SK-N-SH treated with all-trans-retinoic acid at 6 μM for 48 hours (cell line): ENCODE measurements around the gene HMCN2.

Experiments
- ATAC-seq: fragments of 200-7000 bp; cut with Tn5 transposase; 3 replicates; pipeline ENCODE4 v1.9.1; 2020; ENCODE audit warnings: mild to moderate bottlenecking, moderate library complexity
- ARNTL ChIP-seq: fragments of 450-650 bp; formaldehyde crosslinking; IDR thresholded peaks from 2 replicates; pipeline ENCODE4 v1.5.0; 2020; ENCODE audit warnings: low read depth, mild to moderate bottlenecking, moderate library complexity, borderline replicate concordance
- CSDC2 ChIP-seq: fragments of 250-450 bp; sonication (Bioruptor Pico); IDR thresholded peaks from 2 replicates; pipeline ENCODE4 v1.5.0; 2020; ENCODE audit warnings: mild to moderate bottlenecking, moderate library complexity
- ESRRG ChIP-seq: fragments of 250-450 bp; sonication (Bioruptor Pico); IDR thresholded peaks from 2 replicates; pipeline ENCODE4 v1.6.1; 2021; ENCODE audit warnings: mild to moderate bottlenecking
- GLIS3 ChIP-seq: fragments of 250-450 bp; sonication (Bioruptor Pico); IDR thresholded peaks from 2 replicates; pipeline ENCODE4 v1.5.0; 2020; ENCODE audit warnings: mild to moderate bottlenecking, moderate library complexity
- ISL1 ChIP-seq: fragments of 250-450 bp; sonication (Bioruptor Pico); IDR thresholded peaks from 2 replicates; pipeline ENCODE4 v2.1.2; 2022; ENCODE audit warnings: mild to moderate bottlenecking, moderate library complexity
- OSR1 ChIP-seq: fragments of 250-450 bp; sonication (Bioruptor Pico); IDR thresholded peaks from 2 replicates; pipeline ENCODE4 v1.8.0; 2022; ENCODE audit warnings: moderate library complexity, mild to moderate bottlenecking, inconsistent platforms
- POU6F1 ChIP-seq: fragments of 250-450 bp; sonication (Bioruptor Pico); IDR thresholded peaks from 2 replicates; pipeline ENCODE4 v1.8.0; 2021; ENCODE audit warnings: low read depth, mild to moderate bottlenecking, moderate library complexity, borderline replicate concordance
- PPARA ChIP-seq: fragments of 250-450 bp; sonication (Bioruptor Pico); IDR thresholded peaks from 2 replicates; pipeline ENCODE4 v1.5.0; 2020; ENCODE audit warnings: mild to moderate bottlenecking, borderline replicate concordance
- RARB ChIP-seq: fragments of 250-450 bp; sonication (Bioruptor Pico); IDR thresholded peaks from 2 replicates; pipeline ENCODE4 v1.8.0; 2021; ENCODE audit warnings: mild to moderate bottlenecking, moderate library complexity
- SNAI2 ChIP-seq: fragments of 250-450 bp; sonication (Bioruptor Pico); IDR thresholded peaks from 2 replicates; pipeline ENCODE4 v1.5.0; 2020; ENCODE audit warnings: mild to moderate bottlenecking, moderate library complexity
- TCF4 ChIP-seq: fragments of 250-450 bp; sonication (Bioruptor Pico); IDR thresholded peaks from 2 replicates; pipeline ENCODE4 v1.8.0; 2021; ENCODE audit warnings: mild to moderate bottlenecking, moderate library complexity, borderline replicate concordance
- TOX ChIP-seq: fragments of 250-450 bp; sonication (Bioruptor Pico); IDR thresholded peaks from 2 replicates; pipeline ENCODE4 v1.8.0; 2021; ENCODE audit warnings: mild to moderate bottlenecking, moderate library complexity, borderline replicate concordance
- TSHZ2 ChIP-seq: fragments of 250-450 bp; sonication (Bioruptor Pico); IDR thresholded peaks from 2 replicates; pipeline ENCODE4 v1.5.0; 2020; ENCODE audit warnings: mild to moderate bottlenecking, moderate library complexity
- ZC3H10 ChIP-seq: fragments of 250-450 bp; sonication (Bioruptor Pico); IDR thresholded peaks from 2 replicates; pipeline ENCODE4 v1.5.1; 2021; ENCODE audit warnings: mild to moderate bottlenecking, moderate library complexity
- ZFP3 ChIP-seq: fragments of 250-450 bp; sonication (Bioruptor Pico); IDR thresholded peaks from 2 replicates; pipeline ENCODE4 v1.5.0; 2020; ENCODE audit warnings: mild to moderate bottlenecking, moderate library complexity
- ZFP30 ChIP-seq: fragments of 450-650 bp; formaldehyde crosslinking; IDR thresholded peaks from 2 replicates; pipeline ENCODE4 v1.5.0; 2022; ENCODE audit warnings: mild to moderate bottlenecking, moderate library complexity
- ZNF565 ChIP-seq: fragments of 450-650 bp; formaldehyde crosslinking; conservative IDR thresholded peaks from 2 replicates; pipeline ENCODE4 v1.5.0; 2020; ENCODE audit warnings: low read depth, mild to moderate bottlenecking, moderate library complexity
- ZNF70 ChIP-seq: fragments of 450-650 bp; formaldehyde crosslinking; IDR thresholded peaks from 2 replicates; pipeline ENCODE4 v1.5.0; 2020; ENCODE audit warnings: mild to moderate bottlenecking, moderate library complexity
- ZNF8 ChIP-seq: fragments of 450-650 bp; formaldehyde crosslinking; IDR thresholded peaks from 2 replicates; pipeline ENCODE4 v1.5.0; 2020; ENCODE audit warnings: mild to moderate bottlenecking, moderate library complexity
- TF ChIP-seq, protein P1 (sequence below): fragments of 250-450 bp; sonication (Bioruptor Pico); IDR thresholded peaks from 2 replicates; pipeline ENCODE4 v1.8.0; 2020; ENCODE audit warnings: mild to moderate bottlenecking, moderate library complexity, borderline replicate concordance
- TF ChIP-seq, protein P2 (sequence below): fragments of 250-450 bp; sonication (Bioruptor Pico); IDR thresholded peaks from 2 replicates; pipeline ENCODE4 v1.5.1; 2021; ENCODE audit warnings: mild to moderate bottlenecking, moderate library complexity
- TF ChIP-seq, protein P3 (sequence below): fragments of 250-450 bp; sonication (Bioruptor Pico); IDR thresholded peaks from 2 replicates; pipeline ENCODE4 v1.5.1; 2020; ENCODE audit warnings: low read depth, mild to moderate bottlenecking, moderate library complexity

The HMCN2 gene

DNA sequence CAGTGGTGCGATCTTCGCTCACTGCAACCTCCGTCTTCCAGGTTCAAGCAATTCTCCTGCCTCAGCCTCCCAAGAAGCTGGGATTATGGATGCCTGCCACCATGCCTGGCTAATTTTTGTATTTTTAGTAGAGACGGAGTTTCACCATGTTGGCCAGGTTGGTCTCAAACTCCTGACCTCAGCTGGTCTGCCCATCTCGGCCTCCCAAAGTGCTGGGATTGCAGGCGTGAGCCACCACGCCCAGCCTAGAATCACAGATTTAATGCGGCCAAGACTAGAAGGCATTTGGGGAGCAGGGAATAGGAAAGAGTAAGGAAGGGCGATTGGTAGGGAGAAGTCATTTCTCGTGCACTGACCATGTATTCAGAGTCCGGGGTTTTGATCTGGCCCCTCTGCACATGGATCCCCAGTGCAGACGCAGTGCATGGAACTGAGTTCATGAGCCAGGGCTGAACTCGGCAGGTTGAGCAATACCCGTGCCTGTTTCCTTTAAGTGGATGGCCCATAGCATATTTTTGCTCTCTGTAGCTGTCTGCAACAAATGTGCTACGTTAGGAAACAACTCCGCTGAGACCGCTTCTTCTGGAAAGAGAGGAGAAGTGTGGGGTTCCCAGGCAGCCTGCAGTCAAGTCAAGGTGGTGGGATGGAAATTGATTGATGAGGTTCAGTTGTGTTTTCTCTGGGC lies 3.4 kb upstream of the HMCN2 start:
- no peak for ATAC-seq
- TF ChIP-seq CSDC2: no peak
- TF ChIP-seq, protein P1, sequence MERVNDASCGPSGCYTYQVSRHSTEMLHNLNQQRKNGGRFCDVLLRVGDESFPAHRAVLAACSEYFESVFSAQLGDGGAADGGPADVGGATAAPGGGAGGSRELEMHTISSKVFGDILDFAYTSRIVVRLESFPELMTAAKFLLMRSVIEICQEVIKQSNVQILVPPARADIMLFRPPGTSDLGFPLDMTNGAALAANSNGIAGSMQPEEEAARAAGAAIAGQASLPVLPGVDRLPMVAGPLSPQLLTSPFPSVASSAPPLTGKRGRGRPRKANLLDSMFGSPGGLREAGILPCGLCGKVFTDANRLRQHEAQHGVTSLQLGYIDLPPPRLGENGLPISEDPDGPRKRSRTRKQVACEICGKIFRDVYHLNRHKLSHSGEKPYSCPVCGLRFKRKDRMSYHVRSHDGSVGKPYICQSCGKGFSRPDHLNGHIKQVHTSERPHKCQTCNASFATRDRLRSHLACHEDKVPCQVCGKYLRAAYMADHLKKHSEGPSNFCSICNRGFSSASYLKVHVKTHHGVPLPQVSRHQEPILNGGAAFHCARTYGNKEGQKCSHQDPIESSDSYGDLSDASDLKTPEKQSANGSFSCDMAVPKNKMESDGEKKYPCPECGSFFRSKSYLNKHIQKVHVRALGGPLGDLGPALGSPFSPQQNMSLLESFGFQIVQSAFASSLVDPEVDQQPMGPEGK (CRISPR knock-in tag): no peak
- TF ChIP-seq OSR1 (CRISPR knock-in tag): no peak
- TF ChIP-seq SNAI2 (CRISPR knock-in tag): no peak
- TF ChIP-seq ZC3H10 (CRISPR knock-in tag): no peak
- TF ChIP-seq ZFP30: no peak
- TF ChIP-seq GLIS3 (CRISPR knock-in tag): no peak
- TF ChIP-seq PPARA: no peak
- TF ChIP-seq ZNF8 (CRISPR knock-in tag): no peak
- TF ChIP-seq ZNF70: no peak
- TF ChIP-seq RARB (CRISPR knock-in tag): no peak
- TF ChIP-seq ARNTL (CRISPR knock-in tag): no peak
- no peak for TF ChIP-seq TSHZ2
- no peak for TF ChIP-seq TOX (CRISPR knock-in tag)
- no peak for TF ChIP-seq TCF4 (CRISPR knock-in tag)
- no peak for TF ChIP-seq ZNF565 (CRISPR knock-in tag)
- TF ChIP-seq, protein P2, sequence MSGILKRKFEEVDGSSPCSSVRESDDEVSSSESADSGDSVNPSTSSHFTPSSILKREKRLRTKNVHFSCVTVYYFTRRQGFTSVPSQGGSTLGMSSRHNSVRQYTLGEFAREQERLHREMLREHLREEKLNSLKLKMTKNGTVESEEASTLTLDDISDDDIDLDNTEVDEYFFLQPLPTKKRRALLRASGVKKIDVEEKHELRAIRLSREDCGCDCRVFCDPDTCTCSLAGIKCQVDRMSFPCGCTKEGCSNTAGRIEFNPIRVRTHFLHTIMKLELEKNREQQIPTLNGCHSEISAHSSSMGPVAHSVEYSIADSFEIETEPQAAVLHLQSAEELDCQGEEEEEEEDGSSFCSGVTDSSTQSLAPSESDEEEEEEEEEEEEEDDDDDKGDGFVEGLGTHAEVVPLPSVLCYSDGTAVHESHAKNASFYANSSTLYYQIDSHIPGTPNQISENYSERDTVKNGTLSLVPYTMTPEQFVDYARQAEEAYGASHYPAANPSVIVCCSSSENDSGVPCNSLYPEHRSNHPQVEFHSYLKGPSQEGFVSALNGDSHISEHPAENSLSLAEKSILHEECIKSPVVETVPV (CRISPR knock-in tag): no peak
- TF ChIP-seq ISL1 (CRISPR knock-in tag): no peak
- TF ChIP-seq ESRRG: no peak

DNA sequence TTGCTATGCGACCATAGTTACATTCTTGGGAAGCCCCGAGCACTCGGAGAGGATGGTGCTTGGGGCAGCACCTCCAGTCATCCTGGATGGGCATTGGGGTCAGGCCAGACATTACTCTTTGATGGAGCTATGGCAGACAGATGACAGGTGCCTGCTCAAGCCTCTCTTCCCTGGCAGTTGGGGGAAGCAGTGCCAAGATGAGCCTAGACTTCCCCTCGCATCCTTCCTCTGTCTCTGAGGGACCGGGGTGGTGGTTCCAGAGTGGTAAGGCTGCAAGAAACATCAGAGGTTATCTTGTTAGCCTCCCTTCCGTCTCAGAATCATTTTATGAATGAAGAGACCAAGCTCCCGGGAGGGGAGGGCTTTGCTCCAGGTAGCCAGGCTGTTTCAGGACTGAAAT lies 2.8 kb upstream of the HMCN2 start:
- no peak for ATAC-seq
- TF ChIP-seq POU6F1 (CRISPR knock-in tag) (no peak), ZNF565 (CRISPR knock-in tag) (no peak), ISL1 (CRISPR knock-in tag) (no peak), ZNF8 (CRISPR knock-in tag) (no peak), ZFP30 (no peak)
- TF ChIP-seq, protein P2 (CRISPR knock-in tag): no peak

GRCh38 chr9:130263601-130264413 lies 1.8 kb upstream of the HMCN2 start:
- peak; percentile 18; the same call in 2 of the 3 replicates for ATAC-seq
- TF ChIP-seq ISL1 (CRISPR knock-in tag) (no peak), RARB (CRISPR knock-in tag) (no peak), CSDC2 (no peak), PPARA (no peak), ESRRG (no peak), ZFP3 (no peak), ZC3H10 (CRISPR knock-in tag) (no peak), TOX (CRISPR knock-in tag) (no peak), TCF4 (CRISPR knock-in tag) (no peak), ZNF8 (CRISPR knock-in tag) (no peak), ZNF565 (CRISPR knock-in tag) (no peak), ZNF70 (no peak), GLIS3 (CRISPR knock-in tag) (no peak)
- TF ChIP-seq, protein P3, sequence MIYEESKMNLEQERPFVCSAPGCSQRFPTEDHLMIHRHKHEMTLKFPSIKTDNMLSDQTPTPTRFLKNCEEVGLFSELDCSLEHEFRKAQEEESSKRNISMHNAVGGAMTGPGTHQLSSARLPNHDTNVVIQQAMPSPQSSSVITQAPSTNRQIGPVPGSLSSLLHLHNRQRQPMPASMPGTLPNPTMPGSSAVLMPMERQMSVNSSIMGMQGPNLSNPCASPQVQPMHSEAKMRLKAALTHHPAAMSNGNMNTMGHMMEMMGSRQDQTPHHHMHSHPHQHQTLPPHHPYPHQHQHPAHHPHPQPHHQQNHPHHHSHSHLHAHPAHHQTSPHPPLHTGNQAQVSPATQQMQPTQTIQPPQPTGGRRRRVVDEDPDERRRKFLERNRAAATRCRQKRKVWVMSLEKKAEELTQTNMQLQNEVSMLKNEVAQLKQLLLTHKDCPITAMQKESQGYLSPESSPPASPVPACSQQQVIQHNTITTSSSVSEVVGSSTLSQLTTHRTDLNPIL: no peak
- TF ChIP-seq, protein P1 (CRISPR knock-in tag): no peak
